Measurements from ENCODE around the gene PODN. TPM values are rescaled to one million over a fixed set of nuclear protein-coding genes. Genes with fewer than 3 reads are reported as not detected.

Gene PODN
- polyA plus RNA-seq, 1 donor = 7.8 TPM

GRCh38 chr1:53074313-53075154, 12.5 kb downstream of the PODN start:
- no peak for DNase-seq (ENCODE audit: low read depth)

- no peak for DNase-seq (ENCODE audit: low read depth)
Measured at GRCh38 chr1:53075206-53075605, 13.2 kb downstream of the PODN start.

DNA sequence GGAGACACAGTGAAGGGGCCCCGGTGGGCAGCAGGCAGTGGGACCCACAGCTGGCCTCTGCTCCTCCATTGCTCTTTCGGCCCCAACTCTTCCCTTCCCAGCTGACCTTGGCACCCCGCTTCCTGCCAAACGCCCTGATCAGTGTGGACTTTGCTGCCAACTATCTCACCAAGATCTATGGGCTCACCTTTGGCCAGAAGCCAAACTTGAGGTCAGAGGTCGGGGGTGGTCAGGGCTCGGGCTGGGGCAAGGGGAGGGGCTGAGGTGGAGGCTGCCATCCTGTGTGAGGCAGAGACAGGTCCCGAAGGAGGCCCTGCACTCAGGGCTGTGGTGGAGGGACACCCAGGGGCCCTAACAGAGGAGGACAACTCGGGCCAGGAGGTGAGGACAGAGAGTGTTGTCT, 13.7 kb downstream of the PODN start:
- DNase-seq (ENCODE audit: low read depth) = no peak

DNA sequence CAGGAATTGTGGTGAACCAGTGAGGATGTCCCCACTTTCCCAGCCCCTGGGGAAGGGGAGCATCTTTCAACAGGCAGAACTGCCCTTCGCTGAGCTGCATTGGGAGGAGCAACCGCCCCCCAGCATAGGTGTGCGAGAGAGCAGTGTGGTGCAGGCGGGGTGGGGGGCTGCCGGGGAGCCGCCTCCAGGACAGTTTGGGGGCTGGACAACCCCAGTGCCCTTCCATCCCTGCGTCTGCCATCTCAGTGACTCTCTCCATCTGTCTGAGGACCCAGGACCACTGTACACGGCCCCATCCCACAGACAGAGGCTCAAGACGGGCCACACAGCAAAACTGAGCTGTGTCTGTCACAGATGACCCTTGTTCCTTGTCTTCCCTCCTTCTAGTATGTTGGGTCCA, 14.2 kb downstream of the PODN start:
- no peak for DNase-seq (ENCODE audit: low read depth)

DNA sequence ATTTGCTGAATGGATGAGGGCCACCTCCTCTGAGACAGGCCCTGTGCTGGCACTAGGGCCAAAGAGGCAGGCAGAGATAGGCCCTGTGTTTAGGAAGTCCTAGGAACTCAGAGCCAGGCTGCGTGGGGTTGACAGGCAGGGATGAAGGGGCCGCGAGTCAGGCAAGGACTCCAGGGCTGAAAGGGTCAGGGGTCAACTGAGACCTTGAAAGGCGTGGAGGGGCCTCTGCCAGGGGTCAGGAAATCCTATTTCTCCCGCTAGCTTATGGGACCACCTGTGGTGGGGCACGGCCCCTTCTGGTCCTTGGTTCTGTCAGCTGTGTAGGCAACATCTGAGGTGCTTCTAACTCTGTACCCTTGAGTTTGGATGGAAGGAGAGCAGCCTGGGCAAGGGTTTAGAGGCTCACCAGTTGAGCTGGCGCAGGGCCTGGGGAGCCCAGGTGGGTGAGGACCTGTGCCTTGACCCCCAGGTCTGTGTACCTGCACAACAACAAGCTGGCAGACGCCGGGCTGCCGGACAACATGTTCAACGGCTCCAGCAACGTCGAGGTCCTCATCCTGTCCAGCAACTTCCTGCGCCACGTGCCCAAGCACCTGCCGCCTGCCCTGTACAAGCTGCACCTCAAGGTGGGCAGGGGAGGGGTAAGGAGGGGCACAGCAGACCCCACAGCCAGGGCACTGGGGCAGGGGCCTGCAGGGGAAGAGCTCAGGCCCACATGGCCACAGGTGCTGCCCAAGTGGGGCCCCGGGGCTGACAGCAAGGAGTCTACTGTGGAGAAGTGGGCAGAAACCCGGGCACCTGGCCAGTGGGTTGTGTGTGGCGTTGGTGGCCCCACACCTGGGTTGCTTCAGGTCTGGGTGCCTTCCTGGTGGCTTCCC, 14.9 kb downstream of the PODN start:
- DNase-seq (ENCODE audit: low read depth) = no peak

DNA sequence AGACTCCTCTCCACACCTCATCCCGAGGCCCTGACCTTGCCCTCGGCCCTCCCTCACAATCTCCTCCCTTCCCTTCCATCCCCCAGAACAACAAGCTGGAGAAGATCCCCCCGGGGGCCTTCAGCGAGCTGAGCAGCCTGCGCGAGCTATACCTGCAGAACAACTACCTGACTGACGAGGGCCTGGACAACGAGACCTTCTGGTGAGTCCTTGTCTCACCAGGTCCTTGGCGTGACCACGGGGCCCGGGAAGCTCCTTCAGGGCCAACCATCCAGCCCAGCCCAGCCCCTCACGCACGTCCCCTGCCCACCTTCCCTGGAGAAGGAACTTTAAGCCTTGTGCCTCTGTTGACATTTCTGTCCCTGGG, 15.6 kb downstream of the PODN start:
- no peak for DNase-seq (ENCODE audit: low read depth)

- DNase-seq (ENCODE audit: low read depth) = no peak
Measured at GRCh38 chr1:53078333-53079101, 16.5 kb downstream of the PODN start.

GRCh38 chr1:53079251-53079650, 17.2 kb downstream of the PODN start:
- DNase-seq (ENCODE audit: low read depth) = no peak

GRCh38 chr1:53080041-53080440, 18.0 kb downstream of the PODN start:
- no peak for DNase-seq (ENCODE audit: low read depth)

GRCh38 chr1:53080769-53081168, 18.8 kb downstream of the PODN start:
- no peak for DNase-seq (ENCODE audit: low read depth)

DNA sequence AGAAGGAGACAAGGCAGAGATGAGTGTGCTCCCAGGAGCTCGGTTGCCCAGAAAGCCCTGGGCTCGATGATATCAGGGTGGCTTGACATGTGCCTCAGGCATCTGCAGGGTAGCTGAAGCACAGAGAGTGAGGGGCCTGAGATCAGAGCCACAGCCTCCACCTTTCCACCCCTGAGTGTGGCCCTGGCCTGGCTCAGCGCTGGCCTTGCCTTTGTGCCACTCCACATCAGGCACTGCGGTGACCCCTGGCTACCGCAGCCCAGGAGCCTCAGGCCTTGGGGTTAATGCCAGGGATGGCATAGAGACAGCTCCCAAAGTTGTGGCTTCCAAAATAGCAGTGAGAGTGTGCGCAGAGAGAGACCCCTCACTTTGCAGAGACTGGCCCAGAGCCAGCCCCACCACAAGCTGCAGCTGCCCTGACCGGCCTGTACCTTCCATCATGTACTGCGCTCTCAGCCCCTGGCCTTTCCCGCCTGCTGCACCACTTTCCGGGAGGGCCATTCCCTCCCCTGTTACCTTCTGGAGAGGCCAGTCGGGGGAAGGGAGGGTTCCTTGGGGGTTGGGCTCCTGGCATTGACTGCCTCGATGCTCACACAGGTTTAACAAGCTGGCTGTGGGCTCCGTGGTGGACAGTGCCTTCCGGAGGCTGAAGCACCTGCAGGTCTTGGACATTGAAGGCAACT, 19.5 kb downstream of the PODN start:
- DNase-seq (ENCODE audit: low read depth) = no peak

DNA sequence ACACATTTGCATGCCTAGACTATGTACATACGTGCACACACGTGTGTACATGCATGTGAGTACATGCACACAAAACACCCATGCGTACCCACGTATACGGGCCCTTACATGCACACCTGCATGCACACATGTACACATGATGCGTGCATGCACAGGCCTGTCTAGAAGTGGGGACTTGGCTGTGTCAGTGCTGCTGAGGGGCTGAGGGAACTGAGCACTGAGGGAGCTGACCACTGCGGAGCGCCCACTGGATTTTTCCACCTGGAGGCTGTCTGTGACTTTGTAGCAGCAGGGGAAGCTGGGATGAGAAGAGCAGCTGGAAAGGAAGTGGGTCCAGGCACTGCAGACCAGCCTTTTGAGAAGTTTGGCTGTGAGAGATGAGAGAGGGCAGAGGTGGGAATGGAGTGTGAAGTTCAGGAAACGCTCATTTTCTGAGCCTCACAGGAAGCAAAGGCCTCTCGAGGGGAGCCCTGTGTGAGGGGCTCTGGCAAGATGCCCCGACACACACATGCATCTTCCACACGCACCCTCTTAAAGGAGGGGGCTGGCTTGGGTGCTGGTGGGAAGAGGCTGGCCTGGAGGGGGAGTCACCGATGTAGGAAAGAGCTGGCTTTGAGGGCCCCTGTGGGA, 20.9 kb downstream of the PODN start:
- DNase-seq (ENCODE audit: low read depth) = no peak

DNA sequence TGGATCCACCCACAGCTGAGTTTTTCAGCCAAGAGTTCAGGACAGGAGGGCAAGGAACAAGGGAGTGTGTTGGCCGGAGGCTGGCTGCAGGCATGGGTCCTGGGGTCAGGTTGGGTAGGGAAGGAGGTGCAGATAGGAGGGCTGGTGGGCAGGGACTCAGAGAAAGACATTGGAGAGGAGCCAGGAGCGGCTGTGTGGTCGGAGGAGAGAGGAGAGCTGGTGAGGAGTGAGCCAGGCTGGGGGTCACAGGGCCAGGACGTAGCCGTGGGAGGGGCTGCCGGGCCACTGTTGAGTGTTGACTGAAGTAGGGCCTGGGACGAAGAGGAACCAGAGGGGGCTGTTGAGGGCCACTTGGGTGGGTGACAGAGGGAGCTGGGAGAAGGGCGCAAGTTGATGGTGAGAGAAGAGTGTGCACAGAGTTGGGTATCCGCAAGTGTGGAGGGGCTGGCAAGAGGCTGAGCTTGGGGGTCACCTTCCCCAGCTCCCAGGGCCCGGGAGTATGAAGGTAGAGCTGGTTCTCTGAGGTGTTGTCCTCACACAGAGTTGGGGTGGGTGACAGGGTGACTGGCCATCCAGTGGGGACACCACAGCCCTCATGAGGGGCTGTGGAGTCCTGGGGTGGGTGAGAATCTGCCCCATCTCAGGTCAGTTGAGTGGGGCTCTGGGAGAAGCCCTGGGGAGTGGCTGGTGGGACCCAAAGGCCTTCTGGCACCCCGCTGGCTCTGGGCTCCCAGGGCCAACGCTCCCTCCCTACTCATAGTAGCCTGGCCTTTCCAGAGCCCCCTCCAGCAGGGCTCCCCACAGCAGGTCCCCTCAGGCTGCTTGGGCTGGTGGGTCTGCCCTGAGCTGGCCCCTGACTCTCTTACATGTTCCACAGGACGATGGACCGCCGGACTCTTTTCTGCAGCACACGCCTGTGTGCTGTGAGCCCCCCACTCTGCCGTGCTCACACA, 21.9 kb downstream of the PODN start:
- no peak for DNase-seq (ENCODE audit: low read depth)

DNA sequence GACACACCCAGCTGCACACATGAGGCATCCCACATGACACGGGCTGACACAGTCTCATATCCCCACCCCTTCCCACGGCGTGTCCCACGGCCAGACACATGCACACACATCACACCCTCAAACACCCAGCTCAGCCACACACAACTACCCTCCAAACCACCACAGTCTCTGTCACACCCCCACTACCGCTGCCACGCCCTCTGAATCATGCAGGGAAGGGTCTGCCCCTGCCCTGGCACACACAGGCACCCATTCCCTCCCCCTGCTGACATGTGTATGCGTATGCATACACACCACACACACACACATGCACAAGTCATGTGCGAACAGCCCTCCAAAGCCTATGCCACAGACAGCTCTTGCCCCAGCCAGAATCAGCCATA, 22.6 kb downstream of the PODN start:
- DNase-seq (ENCODE audit: low read depth) = no peak

DNA sequence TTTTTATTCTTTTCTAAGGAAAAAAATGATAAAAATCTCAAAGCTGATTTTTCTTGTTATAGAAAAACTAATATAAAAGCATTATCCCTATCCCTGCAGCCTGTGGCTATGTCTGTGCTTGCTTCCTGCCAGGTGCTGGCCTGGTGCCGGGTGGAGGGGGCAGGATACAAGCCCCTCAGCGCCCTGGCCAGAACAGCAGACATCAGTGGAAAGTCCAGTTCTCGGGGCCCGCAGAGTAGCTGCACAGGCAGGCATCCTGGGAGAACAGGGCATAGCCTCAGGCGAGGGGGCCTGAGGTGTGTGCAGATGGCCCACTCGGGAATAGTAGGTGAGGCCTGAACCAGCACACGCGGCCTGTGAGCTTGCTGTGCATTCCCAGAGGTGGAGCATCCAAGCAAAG, 23.4 kb downstream of the PODN start:
- DNase-seq (ENCODE audit: low read depth) = no peak

- no peak for DNase-seq (ENCODE audit: low read depth)
Measured at GRCh38 chr1:53086491-53087070, 24.6 kb downstream of the PODN start.

- DNase-seq (ENCODE audit: low read depth) = no peak
Measured at GRCh38 chr1:53087332-53088285, 25.6 kb downstream of the PODN start.

DNA sequence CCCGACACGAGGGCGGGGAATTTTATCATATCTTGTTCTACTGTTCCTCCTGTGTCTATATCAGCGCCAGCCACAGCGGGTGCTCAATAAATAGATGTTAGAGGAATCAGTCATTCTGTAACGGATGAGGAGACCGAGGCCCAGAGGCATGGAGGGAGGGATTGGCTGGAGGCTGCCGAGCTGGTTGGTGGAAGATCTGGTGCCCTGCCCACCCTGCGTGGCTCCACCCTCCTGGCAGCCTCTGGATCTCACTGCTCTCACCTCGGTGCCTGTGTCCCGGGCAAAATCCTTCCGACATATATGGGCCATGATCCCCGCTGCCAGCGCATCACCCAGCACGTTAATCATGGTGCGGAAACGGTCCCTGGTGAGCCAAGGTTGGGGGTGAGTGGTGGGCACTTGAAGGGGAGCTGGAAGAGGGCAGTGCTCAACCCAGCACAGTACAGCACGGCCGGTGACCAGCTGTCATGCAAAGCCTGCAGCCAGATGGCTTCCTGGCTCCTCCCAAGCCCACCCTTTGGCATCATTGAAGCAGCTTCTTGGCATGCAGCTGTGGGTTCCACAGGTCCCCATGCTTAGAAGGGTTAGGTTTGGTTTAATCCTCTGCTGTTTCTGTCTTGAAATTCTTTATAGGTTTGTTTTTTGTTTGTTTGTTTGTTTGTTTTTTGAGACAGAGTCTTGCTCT, 26.7 kb downstream of the PODN start:
- no peak for DNase-seq (ENCODE audit: low read depth)
